ENCODE results near the gene COLEC12. TPM values are rescaled to one million over a fixed set of nuclear protein-coding genes. Genes with fewer than 3 reads are reported as not detected.

Gene COLEC12
- total RNA-seq, 2 donors from 2014 or later = 1.9 to 4.7 TPM

GRCh38 chr18:361941-362310 is 138.6 kb downstream of the COLEC12 start:
- H3K9ac ChIP-seq (ENCODE audit: low read depth in 2 of 2, low read length in 2 of 2) = no peak overlapping the region
- H3K27me3 ChIP-seq = no peaks in the 10 kb centered on the region
- TF ChIP-seq CTCF (IDR thresholded peaks at IDR 0.05) = no peak
- no peaks in the 10 kb centered on the region for H3K36me3 ChIP-seq
- no peaks in the 10 kb centered on the region for H3K9me3 ChIP-seq
- H3K4me3 ChIP-seq = no peak overlapping the region
- DNase-seq = no peak
- no peaks in the 10 kb centered on the region for H3K4me1 ChIP-seq
- intact Hi-C loops (cut with DNase I) = no loop called here
- H3K27ac ChIP-seq = no peak overlapping the region

- H3K27ac ChIP-seq = no peak overlapping the region
- intact Hi-C loops (cut with DNase I) = no loop called here
Observed at GRCh38 chr18:361100-361732, 139.3 kb downstream of the COLEC12 start.

GRCh38 chr18:360676-361075 is 139.8 kb downstream of the COLEC12 start:
- TF ChIP-seq CTCF (IDR thresholded peaks at IDR 0.05) = no peak

More at GRCh38 chr18:361100-361732, 139.3 kb downstream of the COLEC12 start:
- no peak for TF ChIP-seq CTCF (IDR thresholded peaks at IDR 0.05)
- Histone ChIP-seq H3K9me3 (no peaks in the 10 kb centered on the region), H3K4me1 (no peaks in the 10 kb centered on the region), H3K9ac (ENCODE audit: low read depth in 2 of 2, low read length in 2 of 2) (no peak overlapping the region), H3K36me3 (no peaks in the 10 kb centered on the region), H3K27me3 (no peaks in the 10 kb centered on the region), H3K4me3 (no peak overlapping the region)
- no peak for DNase-seq

GRCh38 chr18:356778-357177 is 143.7 kb downstream of the COLEC12 start:
- intact Hi-C loops (cut with DNase I) = no loop called here
- Histone ChIP-seq H3K4me3 (no peak overlapping the region), H3K27ac (no peak overlapping the region), H3K9ac (ENCODE audit: low read depth in 2 of 2, low read length in 2 of 2) (no peak overlapping the region), H3K27me3 (no peaks in the 10 kb centered on the region), H3K4me1 (no peaks in the 10 kb centered on the region), H3K9me3 (no peaks in the 10 kb centered on the region), H3K36me3 (no peaks in the 10 kb centered on the region)
- DNase-seq = no peak
- TF ChIP-seq CTCF (IDR thresholded peaks at IDR 0.05) = no peak

More at GRCh38 chr18:360676-361075, 139.8 kb downstream of the COLEC12 start:
- no peaks in the 10 kb centered on the region for H3K4me1 ChIP-seq
- H3K27me3 ChIP-seq = no peaks in the 10 kb centered on the region
- H3K9me3 ChIP-seq = no peaks in the 10 kb centered on the region
- intact Hi-C loops (cut with DNase I) = no loop called here
- DNase-seq = no peak
- H3K36me3 ChIP-seq = no peaks in the 10 kb centered on the region
- no peak overlapping the region for H3K4me3 ChIP-seq
- H3K9ac ChIP-seq (ENCODE audit: low read depth in 2 of 2, low read length in 2 of 2) = no peak overlapping the region
- H3K27ac ChIP-seq = no peak overlapping the region

GRCh38 chr18:355678-356077 is 144.8 kb downstream of the COLEC12 start:
- Histone ChIP-seq H3K4me3 (no peak overlapping the region), H3K9ac (ENCODE audit: low read depth in 2 of 2, low read length in 2 of 2) (no peak overlapping the region), H3K27me3 (no peaks in the 10 kb centered on the region), H3K36me3 (no peaks in the 10 kb centered on the region), H3K27ac (no peak overlapping the region), H3K4me1 (no peaks in the 10 kb centered on the region), H3K9me3 (no peaks in the 10 kb centered on the region)
- no peak for DNase-seq
- intact Hi-C loops (cut with DNase I) = no loop called here
- no peak for TF ChIP-seq CTCF (IDR thresholded peaks at IDR 0.05)

Measured in colonic mucosa (tissue), 4 donors.